HCT116 (cell line): ENCODE data around the gene ZNF469.

Source experiments
- ZFX ChIP-seq: fragments of 450-650 bp; IDR thresholded peaks from 2 replicates; pipeline ENCODE4 v1.6.1; 2017
- TF ChIP-seq, protein P1 (sequence below), 3 experiments: fragments of 200-600 bp in 1 of 3; sonication (generic) in 1 of 3; IDR thresholded peaks in 2 of 3; conservative IDR thresholded peaks in 1 of 3; 2 replicates each; pipeline ENCODE4 v1.5.1; 2012 to 2017; ENCODE audit warnings: low read depth in 2 of 3, low read length in 2 of 3, antibody characterized with exemption in 1 of 3, borderline replicate concordance in 1 of 3, control low read depth in 1 of 3, mild to moderate bottlenecking in 1 of 3, mixed read lengths in 1 of 3, mixed run types in 1 of 3, moderate library complexity in 1 of 3; ENCODE audit not compliant: insufficient read depth in 1 of 3

DNA sequence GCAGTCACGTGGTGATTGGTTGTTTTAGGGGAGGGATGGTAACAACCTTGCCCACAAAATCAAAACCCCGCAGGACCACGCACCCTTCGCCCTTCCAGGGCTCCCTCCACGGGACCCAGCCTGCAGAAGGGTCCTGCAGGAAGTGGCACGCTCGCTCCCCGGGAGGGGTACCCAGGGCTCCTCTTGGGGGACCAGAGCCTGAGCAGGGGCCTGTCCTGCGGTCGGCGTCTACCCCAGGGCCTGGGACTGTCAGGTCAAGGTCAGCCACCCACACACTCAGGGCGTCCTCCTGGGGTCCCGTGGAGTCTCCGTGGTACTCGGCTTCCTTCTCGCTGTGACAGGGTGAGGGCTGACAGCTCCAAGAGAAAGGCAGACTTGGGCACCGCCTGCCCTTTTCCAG is 33.9 kb downstream of the ZNF469 start:
- TF ChIP-seq, protein P1, sequence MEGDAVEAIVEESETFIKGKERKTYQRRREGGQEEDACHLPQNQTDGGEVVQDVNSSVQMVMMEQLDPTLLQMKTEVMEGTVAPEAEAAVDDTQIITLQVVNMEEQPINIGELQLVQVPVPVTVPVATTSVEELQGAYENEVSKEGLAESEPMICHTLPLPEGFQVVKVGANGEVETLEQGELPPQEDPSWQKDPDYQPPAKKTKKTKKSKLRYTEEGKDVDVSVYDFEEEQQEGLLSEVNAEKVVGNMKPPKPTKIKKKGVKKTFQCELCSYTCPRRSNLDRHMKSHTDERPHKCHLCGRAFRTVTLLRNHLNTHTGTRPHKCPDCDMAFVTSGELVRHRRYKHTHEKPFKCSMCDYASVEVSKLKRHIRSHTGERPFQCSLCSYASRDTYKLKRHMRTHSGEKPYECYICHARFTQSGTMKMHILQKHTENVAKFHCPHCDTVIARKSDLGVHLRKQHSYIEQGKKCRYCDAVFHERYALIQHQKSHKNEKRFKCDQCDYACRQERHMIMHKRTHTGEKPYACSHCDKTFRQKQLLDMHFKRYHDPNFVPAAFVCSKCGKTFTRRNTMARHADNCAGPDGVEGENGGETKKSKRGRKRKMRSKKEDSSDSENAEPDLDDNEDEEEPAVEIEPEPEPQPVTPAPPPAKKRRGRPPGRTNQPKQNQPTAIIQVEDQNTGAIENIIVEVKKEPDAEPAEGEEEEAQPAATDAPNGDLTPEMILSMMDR (IDR thresholded peaks at IDR 0.05 in 2 of 3, conservative IDR thresholded peaks at IDR 0.05 in 1 of 3; ENCODE audit: borderline replicate concordance in 1 of 3, insufficient read depth in 1 of 3, low read depth in 2 of 3, low read length in 2 of 3), result no peak
- no peak for TF ChIP-seq ZFX
